ENCODE measurements around the gene C11orf16.

DNA sequence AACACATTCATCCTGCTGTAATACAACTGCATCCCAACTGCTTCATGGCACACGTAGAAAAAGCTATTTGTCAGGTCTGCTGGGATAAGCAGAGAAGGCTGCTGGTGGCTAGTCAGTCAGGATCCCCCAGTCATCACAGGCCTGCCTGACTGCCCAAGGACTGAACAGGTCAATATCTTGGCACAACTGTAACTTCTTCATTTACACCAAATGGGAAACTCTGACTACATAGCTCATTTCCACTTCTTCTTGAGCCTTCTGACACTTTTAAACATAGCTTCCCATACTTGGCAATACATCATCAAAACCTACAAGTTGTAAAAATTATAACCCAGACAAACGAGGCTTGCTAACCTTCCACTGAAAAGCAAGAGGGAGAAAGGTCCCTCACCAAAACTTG is 28.7 kb upstream of the C11orf16 start:
- no peak for TF ChIP-seq POLR2AphosphoS5 (IDR thresholded peaks at IDR 0.05; ENCODE audit: low read depth, low read length)
- TF ChIP-seq, protein P1, sequence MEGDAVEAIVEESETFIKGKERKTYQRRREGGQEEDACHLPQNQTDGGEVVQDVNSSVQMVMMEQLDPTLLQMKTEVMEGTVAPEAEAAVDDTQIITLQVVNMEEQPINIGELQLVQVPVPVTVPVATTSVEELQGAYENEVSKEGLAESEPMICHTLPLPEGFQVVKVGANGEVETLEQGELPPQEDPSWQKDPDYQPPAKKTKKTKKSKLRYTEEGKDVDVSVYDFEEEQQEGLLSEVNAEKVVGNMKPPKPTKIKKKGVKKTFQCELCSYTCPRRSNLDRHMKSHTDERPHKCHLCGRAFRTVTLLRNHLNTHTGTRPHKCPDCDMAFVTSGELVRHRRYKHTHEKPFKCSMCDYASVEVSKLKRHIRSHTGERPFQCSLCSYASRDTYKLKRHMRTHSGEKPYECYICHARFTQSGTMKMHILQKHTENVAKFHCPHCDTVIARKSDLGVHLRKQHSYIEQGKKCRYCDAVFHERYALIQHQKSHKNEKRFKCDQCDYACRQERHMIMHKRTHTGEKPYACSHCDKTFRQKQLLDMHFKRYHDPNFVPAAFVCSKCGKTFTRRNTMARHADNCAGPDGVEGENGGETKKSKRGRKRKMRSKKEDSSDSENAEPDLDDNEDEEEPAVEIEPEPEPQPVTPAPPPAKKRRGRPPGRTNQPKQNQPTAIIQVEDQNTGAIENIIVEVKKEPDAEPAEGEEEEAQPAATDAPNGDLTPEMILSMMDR (IDR thresholded peaks at IDR 0.05; ENCODE audit: control extremely low read depth in 1 of 3, insufficient read depth in 1 of 3, low read depth in 1 of 3, low read length in 3 of 3) = no peak
- TF ChIP-seq, protein P2, sequence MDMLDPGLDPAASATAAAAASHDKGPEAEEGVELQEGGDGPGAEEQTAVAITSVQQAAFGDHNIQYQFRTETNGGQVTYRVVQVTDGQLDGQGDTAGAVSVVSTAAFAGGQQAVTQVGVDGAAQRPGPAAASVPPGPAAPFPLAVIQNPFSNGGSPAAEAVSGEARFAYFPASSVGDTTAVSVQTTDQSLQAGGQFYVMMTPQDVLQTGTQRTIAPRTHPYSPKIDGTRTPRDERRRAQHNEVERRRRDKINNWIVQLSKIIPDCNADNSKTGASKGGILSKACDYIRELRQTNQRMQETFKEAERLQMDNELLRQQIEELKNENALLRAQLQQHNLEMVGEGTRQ (IDR thresholded peaks at IDR 0.05; ENCODE audit: low read length) = no peak
- TF ChIP-seq EZH2 (IDR thresholded peaks at IDR 0.05; ENCODE audit: low read depth, low read length, severe bottlenecking) = no peak
- no peak for TF ChIP-seq JUND (IDR thresholded peaks at IDR 0.05; ENCODE audit: low read length)
- TF ChIP-seq POLR2A (IDR thresholded peaks at IDR 0.05; ENCODE audit: control extremely low read depth in 1 of 2, low read depth in 2 of 2, low read length in 2 of 2) = no peak
